ENCODE measurements around the gene CTSS. TPM values are rescaled to one million over a fixed set of nuclear protein-coding genes. Genes with fewer than 3 reads are reported as not detected.

Gene CTSS
- total and polyA plus RNA-seq, 8 donors: 6.5 to 126 (median 9.6) TPM

DNA sequence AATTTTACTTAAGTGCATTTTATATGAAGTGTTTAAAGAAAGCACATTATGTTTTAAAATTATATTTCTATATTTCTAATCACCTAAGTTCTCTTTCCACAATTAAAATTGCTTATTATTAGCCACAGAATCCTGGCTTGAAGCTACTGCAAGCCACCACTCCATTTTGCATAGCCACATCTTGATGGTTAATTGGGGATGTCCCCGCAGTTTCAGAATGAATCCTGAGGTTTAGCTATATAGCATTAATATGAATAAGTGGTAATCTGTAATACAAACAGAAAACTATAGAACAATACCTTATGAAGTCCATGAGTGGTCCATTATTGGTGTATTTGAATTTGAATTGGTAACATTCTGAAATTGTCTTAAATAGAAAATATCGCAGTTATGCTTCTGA lies 57.0 kb downstream of the CTSS start:
- no peak overlapping the region for H3K4me3 ChIP-seq
- 92 to 95% methylated on average over 2 of the region's 2 CpGs for WGBS, 2 donors
- H3K27ac ChIP-seq: no peak overlapping the region
- TF ChIP-seq, protein P1, sequence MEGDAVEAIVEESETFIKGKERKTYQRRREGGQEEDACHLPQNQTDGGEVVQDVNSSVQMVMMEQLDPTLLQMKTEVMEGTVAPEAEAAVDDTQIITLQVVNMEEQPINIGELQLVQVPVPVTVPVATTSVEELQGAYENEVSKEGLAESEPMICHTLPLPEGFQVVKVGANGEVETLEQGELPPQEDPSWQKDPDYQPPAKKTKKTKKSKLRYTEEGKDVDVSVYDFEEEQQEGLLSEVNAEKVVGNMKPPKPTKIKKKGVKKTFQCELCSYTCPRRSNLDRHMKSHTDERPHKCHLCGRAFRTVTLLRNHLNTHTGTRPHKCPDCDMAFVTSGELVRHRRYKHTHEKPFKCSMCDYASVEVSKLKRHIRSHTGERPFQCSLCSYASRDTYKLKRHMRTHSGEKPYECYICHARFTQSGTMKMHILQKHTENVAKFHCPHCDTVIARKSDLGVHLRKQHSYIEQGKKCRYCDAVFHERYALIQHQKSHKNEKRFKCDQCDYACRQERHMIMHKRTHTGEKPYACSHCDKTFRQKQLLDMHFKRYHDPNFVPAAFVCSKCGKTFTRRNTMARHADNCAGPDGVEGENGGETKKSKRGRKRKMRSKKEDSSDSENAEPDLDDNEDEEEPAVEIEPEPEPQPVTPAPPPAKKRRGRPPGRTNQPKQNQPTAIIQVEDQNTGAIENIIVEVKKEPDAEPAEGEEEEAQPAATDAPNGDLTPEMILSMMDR (IDR thresholded peaks at IDR 0.05): no peak
- no peaks in the 10 kb centered on the region for H3K27me3 ChIP-seq
- no peak for DNase-seq
- FAIRE-seq: no peak
- ATAC-seq: no peak
- H3K9me3 ChIP-seq: no peaks in the 10 kb centered on the region
- H3K36me3 ChIP-seq: no peaks in the 10 kb centered on the region
- H3K4me1 ChIP-seq: no peaks in the 10 kb centered on the region
- intact Hi-C loops (cut with DNase I): no loop called here

DNA sequence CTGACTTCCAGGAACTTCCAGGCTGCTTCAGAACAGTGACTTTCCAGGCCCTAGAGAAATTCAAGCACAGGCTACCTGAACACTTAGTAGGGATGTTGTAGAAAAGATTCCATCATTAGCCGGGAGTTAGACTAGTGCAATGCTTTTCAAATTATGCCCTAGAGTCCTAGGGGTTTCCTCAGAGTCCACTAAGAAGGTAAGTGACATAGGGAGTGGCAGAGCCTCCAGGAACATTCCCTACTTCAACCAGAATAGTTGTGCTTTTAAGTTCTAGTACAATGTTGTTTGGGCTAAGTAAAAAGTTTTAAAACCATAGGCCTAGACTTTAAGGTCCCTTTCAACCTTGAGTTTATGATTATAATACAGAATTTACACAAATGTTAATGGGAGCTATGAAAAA lies 59.5 kb downstream of the CTSS start:
- TF ChIP-seq, protein P1 (IDR thresholded peaks at IDR 0.05): no peak
- 84 to 92% methylated on average over 1 of the region's 1 CpG for WGBS, 2 donors
- H3K27ac ChIP-seq: no peak overlapping the region
- no peak overlapping the region for H3K4me3 ChIP-seq
- no peak for ATAC-seq
- no peak for FAIRE-seq
- intact Hi-C loops (cut with DNase I): no loop called here
- no peaks in the 10 kb centered on the region for H3K27me3 ChIP-seq
- no peaks in the 10 kb centered on the region for H3K4me1 ChIP-seq
- no peak for DNase-seq
- H3K9me3 ChIP-seq: no peaks in the 10 kb centered on the region
- no peaks in the 10 kb centered on the region for H3K36me3 ChIP-seq

- TF ChIP-seq, protein P1 (IDR thresholded peaks at IDR 0.05): no peak
- DNase-seq (no peak), ATAC-seq (no peak), FAIRE-seq (no peak)
- intact Hi-C loops (cut with DNase I): no loop called here
- H3K27ac ChIP-seq: no peak overlapping the region
- H3K36me3 ChIP-seq: no peaks in the 10 kb centered on the region
- no peaks in the 10 kb centered on the region for H3K4me1 ChIP-seq
- no peaks in the 10 kb centered on the region for H3K27me3 ChIP-seq
- no peak overlapping the region for H3K4me3 ChIP-seq
- no peaks in the 10 kb centered on the region for H3K9me3 ChIP-seq
Observed at GRCh38 chr1:150703427-150703826, 62.2 kb downstream of the CTSS start.

DNA sequence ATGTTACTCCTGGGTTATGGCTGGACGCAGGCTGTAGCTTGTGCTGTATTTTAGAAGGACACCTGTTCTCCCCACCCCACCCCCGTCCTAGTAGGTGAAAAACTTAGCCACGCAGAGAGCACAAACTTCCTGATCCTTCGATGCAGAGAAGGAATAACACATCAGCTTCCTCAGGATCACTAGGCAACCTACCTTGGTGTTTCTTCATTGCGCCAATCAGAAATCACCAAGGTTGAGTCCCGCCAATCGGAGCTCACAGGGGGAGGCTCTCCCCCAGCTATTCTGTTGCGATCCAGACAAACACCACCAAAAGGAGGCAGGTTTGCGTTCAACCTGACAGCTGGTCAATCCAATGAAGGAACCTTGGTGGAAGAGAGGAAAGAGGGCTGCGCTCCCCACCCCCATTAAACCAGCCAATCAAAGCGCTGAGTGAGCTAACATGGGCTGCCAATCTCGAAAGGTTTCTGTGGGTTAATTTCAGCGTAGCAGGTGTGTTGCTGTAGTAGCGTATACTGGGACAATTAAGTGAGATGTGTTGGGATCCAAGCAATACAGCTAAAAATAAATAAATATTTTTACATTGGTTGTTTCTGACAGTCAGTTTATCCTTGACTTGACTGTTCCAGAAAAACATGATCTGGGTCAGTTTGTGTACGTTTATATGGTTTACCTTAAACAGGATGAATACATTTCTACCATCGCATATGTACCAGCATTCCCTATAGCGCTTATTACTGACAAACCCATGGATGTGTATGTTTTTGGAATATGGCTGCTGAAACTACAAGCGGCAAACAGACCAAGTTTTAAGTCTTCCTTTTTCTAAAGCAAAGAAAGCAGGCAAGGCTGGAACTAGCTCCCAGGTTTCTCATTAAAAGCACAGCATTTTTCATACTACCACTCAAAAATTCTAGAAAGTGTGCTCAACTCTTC lies 68.3 kb downstream of the CTSS start, which contains the start of gene GOLPH3L:
GOLPH3L (minus strand) TSS at position 160 of the 933 bp plus-strand sequence. CDS start 2,316 bp downstream, outside the sequence.
- peak; percentile 95 to 98 (median 96) for ATAC-seq
- 0 to 1% methylated on average over 18 of the region's 18 CpGs for WGBS, 2 donors
- Histone ChIP-seq H3K36me3 (peaks cover 0 to 15% (median 7%) of the 10 kb centered on the region in 3 donors), H3K4me3 (peak within 1 kb of the TSS; percentile 33 to 56 (median 42)), H3K9me3 (no peaks in the 10 kb centered on the region), H3K4me1 (peaks cover 0 to 24% (median 5%) of the 10 kb centered on the region in 3 donors), H3K27me3 (no peaks in the 10 kb centered on the region), H3K27ac (peak within 1 kb of the TSS; percentile 28 to 93 (median 80))
- intact Hi-C loops (cut with DNase I): no loop called here
- FAIRE-seq: peak; percentile 98
- TF ChIP-seq, protein P1 (IDR thresholded peaks at IDR 0.05): no peak
- DNase-seq: peak; percentile 73 to 98 (median 94)

DNA sequence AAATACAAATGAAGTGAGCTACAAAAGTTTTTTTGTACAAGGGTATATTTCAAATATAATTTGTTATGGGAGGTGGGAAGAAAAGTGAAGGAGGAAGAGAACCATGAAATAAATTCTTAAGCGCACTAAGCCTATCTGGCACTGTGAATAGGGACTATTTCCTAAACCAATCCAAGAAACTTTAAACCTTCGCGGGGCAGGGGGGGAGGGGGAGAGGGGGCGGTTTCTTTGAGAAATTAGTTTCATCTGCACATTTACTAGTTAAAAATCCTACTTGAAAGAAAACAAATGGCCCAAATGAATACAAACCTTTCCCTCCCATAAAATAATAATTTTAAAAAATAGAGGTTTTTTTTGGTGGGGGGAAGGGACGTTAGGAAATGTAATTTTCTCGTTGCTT lies 69.0 kb downstream of the CTSS start:
- Histone ChIP-seq H3K36me3 (peaks cover 0 to 17% (median 10%) of the 10 kb centered on the region in 3 donors), H3K27me3 (no peaks in the 10 kb centered on the region), H3K27ac (peak overlapping the region; percentile 28 to 93 (median 80)), H3K4me3 (peak overlapping the region; percentile 33 to 56 (median 42)), H3K4me1 (peaks cover 0 to 27% (median 5%) of the 10 kb centered on the region in 3 donors), H3K9me3 (no peaks in the 10 kb centered on the region)
- DNase-seq (no peak), ATAC-seq (peak; percentile 49 to 74 (median 57)), FAIRE-seq (no peak)
- WGBS, 2 donors: 0 to 2% methylated on average over 6 of the region's 6 CpGs
- TF ChIP-seq, protein P1 (IDR thresholded peaks at IDR 0.05): no peak
- intact Hi-C loops (cut with DNase I): no loop called here

Data from pancreas (tissue), 10 donors.